A673 (cell line): ENCODE data around the gene CHRM4.

Source experiments
- CTCF ChIP-seq: fragments of 300-800, 200-600 bp; sonication (generic); conservative IDR thresholded peaks from 2 replicates; pipeline ENCODE4 v1.5.1; 2017; ENCODE audit warnings: low read depth, mild to moderate bottlenecking, antibody characterized with exemption, low read length, moderate library complexity, mixed read lengths
- EZH2 ChIP-seq: fragments of 200-600 bp; sonication (generic); IDR thresholded peaks from 2 replicates; pipeline ENCODE4 v1.6.1; 2017; ENCODE audit warnings: borderline replicate concordance, low read depth, mild to moderate bottlenecking, mixed read lengths, antibody characterized with exemption, low read length; ENCODE audit not compliant: poor library complexity, severe bottlenecking

- TF ChIP-seq CTCF: no peak
- TF ChIP-seq EZH2: no peak
Observed at GRCh38 chr11:46338988-46339666, 52.4 kb downstream of the CHRM4 start.
